GM18508 (cell line): ENCODE results near the gene PDCD7.
"Not testable (repeated sequence)": the region's sequence is repeated elsewhere in the genome, so short reads cannot be mapped to it uniquely, and the experiment has no call there.

ENCODE experiments used
- ATAC-seq: cut with Tn5 transposase; IDR thresholded peaks from one replicate; pipeline ENCODE4 v1.9.1; 2021; ENCODE audit warnings: moderate number of reproducible peaks; ENCODE audit not compliant: insufficient read depth, unreplicated experiment

The PDCD7 gene, protein sequence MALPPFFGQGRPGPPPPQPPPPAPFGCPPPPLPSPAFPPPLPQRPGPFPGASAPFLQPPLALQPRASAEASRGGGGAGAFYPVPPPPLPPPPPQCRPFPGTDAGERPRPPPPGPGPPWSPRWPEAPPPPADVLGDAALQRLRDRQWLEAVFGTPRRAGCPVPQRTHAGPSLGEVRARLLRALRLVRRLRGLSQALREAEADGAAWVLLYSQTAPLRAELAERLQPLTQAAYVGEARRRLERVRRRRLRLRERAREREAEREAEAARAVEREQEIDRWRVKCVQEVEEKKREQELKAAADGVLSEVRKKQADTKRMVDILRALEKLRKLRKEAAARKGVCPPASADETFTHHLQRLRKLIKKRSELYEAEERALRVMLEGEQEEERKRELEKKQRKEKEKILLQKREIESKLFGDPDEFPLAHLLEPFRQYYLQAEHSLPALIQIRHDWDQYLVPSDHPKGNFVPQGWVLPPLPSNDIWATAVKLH

DNA sequence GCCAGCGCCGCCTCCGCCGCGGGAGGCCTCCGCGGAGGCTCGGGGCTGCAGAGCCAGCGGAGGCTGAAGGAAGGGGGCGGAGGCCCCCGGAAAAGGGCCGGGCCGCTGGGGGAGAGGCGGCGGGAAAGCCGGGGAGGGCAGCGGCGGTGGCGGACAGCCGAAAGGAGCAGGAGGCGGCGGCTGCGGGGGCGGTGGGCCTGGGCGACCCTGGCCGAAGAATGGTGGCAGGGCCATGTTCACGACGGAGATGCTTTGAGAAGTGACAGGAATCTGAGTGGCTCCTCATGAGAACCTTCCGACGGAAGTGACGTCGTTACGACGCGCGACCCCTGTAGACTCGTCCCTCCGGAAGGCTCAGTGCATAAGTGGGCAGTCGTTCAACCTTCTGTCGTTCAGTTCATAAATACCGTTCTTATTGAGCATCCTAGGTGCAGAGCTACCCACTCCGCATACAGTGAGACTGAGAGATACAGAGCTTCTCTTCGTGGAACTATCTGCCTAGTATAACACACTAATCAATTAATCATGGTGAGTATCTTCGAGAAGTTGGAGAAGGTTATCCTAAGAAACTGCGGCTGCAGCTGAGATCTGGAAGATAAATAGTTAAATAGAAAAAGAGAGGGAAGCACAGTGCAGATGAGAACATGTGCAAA lies at the start of gene PDCD7:
TSS of gene PDCD7 (minus strand) at position 261 of the 653 bp plus-strand sequence. CDS start at position 234, 27 bp downstream.
- peak; percentile 64 for ATAC-seq

DNA sequence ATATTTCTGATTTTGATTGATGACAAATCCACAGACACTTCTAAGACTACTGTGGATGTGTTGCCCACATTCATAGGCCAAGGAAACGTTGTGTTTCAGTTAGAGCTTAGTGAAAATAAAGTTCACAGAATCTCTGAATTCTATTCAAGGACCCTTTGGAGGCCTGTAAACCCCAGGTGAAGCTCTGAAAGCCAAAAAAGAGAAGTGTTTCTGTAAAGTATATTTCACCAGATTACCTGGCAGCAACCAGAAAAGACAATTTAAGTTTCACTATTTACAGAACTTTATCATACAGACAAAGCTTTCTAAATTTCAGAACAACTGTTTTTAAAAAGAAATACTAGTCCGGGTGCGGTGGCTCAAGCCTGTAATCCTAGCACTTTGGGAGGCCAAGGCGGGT lies 48.9 kb upstream of the PDCD7 start:
- no peak for ATAC-seq

DNA sequence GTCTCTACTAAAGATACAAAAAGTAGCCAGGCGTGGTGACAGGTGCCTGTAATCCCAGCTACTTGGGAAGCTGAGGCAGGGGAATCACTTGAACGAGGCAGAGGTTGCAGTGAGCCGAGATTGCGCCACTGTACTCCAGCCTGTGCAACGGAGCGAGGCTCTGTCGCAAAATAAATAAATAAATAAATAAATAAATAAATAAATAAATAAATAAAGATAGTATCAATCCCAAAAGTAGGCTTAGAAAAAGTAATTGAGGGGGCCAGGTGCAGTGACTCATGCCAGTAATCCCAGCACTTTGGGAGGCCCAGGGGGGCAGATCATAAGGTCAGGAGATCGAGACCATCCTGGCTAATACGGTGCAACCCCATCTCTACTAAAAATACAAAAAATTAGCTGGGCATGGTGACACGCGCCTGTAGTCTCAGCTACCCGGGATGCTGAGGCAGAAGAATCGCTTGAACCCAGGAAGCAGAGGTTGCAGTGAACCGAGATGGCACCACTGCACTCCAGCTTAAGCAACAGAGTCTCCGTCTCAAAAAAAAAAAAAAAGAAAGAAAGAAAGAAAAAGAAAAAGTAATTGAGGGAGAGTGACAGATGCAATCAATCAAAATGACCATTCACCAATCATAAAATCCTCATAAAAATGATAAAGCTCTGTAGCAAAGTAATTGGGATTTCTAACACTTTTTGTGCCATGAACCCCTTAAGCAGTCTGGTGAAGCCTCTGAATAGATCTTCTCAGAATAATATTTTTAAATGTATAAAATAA lies 48.2 kb upstream of the PDCD7 start:
- not testable (repeated sequence) for ATAC-seq

- ATAC-seq: no peak
Measured at GRCh38 chr15:65180167-65180566, 46.6 kb upstream of the PDCD7 start.

- ATAC-seq: no peak
Measured at GRCh38 chr15:65177901-65178300, 44.3 kb upstream of the PDCD7 start.

DNA sequence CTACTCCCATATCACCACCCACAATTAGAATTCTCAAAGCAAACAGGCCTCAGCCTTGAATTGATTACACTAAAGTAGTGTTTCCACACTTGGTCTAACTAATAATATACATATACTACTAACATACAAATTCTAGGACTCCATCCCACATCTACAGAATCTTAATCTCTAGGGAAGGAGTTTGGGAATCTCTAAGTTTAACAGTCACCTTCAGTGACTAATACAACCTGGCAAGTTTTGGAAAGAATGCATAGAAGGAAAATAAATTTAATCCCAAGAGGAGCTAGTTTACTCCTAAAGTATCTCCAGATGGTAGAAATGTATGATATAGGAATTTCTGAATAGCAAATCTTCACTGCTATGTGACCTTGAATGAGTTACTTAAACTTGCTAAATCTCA lies 42.4 kb upstream of the PDCD7 start:
- no peak for ATAC-seq

DNA sequence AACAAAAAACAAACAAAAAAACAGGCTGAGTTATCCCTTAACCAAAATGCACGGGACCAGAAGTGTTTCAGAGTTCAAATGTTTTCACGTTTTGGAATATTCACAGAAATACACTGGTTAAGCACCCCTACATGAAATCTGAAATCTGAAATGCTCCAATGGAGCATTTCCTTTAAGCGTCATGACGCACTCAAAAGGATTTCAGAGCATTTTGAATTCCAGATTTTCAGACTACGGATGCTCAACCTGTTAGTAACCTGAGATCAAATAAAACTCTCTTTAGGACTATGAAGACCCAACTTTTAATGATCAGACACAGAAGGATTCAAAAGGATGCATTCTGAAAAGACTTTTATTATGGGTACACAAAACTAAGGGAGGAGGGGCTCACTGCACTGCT lies 41.9 kb upstream of the PDCD7 start:
- no peak for ATAC-seq

DNA sequence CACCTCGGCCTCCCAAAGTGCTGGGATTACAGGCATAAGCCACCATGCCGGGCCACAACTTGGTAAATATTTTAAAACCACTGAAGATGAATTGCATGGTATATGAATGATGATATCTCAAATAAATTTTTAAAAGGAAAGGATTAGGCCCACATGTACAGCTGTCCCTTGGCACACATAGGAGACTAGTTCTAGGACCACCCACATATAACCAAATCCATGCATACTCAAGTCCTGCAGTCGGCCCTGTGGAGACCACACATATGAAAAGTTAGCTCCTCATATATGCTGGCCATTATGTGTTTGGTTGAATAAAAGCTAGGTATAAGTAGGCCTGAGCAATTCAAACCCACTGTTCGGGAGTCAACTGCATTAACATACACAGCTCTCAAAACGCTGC lies 40.9 kb upstream of the PDCD7 start:
- ATAC-seq: no peak

DNA sequence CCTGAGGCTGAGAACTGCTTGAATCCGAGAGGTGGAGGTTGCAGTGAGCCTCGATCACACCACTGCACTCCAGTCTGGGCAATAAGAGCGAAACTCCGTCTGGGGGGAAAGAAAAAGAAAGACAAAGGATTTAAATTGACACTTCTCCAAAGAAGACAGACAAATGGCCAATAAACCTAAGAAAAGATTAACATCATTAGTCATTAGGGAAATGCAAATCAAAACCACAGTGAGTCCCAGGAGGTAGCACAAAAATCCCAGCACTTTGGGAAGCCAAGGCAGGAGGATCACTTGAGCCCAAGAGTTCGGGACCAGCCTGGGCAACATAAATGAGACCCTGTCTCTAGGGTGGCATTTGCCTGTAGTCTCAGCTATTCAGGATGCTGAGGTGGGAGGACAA lies 38.9 kb upstream of the PDCD7 start:
- ATAC-seq: no peak

- ATAC-seq: no peak
Measured at GRCh38 chr15:65171428-65171827, 37.8 kb upstream of the PDCD7 start.

- ATAC-seq: no peak
Measured at GRCh38 chr15:65165875-65166274, 32.3 kb upstream of the PDCD7 start.

GRCh38 chr15:65164139-65164538 lies 30.5 kb upstream of the PDCD7 start:
- ATAC-seq: no peak

GRCh38 chr15:65163041-65163440 lies 29.4 kb upstream of the PDCD7 start:
- no peak for ATAC-seq

GRCh38 chr15:65156692-65157091 lies 23.1 kb upstream of the PDCD7 start:
- no peak for ATAC-seq

- no peak for ATAC-seq
Measured at GRCh38 chr15:65154720-65155119, 21.1 kb upstream of the PDCD7 start.

GRCh38 chr15:65147902-65148301 lies 14.3 kb upstream of the PDCD7 start:
- ATAC-seq: no peak

DNA sequence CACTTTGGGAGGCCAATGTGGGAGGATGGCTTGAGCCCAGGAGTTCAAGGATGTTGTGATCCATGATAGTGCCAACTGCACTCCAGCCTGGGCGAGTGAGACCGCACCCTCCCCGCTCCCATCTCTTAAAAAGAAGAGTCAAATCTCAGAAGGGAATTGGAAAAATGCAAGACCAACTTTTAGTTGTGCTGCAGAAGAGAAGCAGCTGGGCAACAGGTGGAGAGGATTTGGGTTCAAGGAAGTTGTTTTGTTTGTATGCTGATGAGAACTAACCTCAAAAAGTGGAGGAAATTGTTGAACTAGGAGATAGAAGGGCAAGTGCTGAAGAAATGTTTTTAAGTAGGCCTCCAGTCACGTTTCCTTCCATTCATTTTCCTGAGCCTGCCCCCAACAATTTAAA lies 12.8 kb upstream of the PDCD7 start:
- no peak for ATAC-seq

GRCh38 chr15:65138631-65139030 lies 5.0 kb upstream of the PDCD7 start:
- not testable (repeated sequence) for ATAC-seq

- ATAC-seq: not testable (repeated sequence)
Measured at GRCh38 chr15:65137893-65138292, 4.3 kb upstream of the PDCD7 start.

GRCh38 chr15:65137089-65137488 lies 3.5 kb upstream of the PDCD7 start:
- ATAC-seq: not testable (repeated sequence)

DNA sequence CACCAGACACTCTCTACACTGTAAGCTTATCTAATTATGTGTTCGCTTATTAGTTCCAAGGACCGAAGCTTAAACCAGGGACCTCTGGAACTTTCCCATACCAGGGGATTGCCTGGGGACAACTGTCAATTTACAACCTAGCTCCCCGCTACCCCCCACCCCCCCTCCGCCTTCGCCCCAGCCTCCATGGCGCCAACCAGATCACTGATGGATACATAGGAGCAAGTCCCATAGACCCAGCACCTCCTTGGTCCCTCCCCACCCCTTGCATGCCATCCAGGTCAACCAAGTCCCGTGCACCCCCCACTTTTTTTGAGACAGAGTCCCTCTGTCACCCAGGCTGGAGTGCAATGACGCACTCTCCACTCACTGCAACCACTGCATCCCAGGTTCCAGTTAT lies 930 bp upstream of the PDCD7 start:
- no peak for ATAC-seq
